ENCODE data around the gene SLC47A1. TPM values are rescaled to one million over a fixed set of nuclear protein-coding genes. Genes with fewer than 3 reads are reported as not detected.
"Not testable (repeated sequence)": the region's sequence is repeated elsewhere in the genome, so short reads cannot be mapped to it uniquely, and the experiment has no call there.

The SLC47A1 gene
- polyA plus RNA-seq, 5 donors, result 0.75 to 2.8 (median 1.3) TPM

DNA sequence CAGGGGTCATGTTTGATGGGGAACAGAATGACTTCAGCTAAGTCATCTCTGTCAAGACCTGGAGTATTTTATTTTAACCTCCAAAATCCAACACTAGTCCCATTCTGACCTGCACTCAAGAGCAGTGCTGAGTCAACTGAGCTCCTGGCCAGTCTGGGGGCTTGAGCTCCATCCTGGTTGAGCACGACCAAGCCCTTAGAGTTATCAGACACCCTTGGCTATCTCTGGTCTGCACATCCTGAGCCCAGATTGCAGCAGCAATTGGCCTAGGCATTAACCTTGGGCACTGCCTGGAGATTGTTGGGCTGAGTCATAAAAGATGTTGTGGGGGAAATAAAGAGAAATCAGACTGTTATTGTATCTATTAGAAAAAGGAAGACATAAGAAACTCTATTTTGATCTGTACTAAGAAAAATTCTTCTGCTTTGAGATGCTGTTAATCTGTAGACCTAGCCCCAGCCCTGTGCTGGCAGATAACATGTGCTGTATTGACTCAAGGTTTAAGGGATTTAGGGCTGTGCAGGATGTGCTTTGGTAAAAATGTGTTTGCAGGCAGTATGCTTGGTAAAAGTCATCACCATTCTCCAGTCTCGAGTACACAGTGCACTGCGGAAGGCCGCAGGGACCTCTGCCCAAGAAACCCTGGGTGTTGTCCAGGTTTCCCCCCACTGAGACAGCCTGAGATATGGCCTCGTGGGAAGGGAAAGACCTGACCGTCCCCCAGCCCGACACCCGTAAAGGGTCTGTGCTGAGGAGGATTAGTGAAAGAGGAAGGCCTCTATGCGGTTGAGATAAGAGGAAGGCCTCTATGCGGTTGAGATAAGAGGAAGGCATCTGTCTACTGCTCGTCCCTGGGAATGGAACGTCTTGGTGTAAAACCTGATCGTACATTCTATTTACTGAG lies 14.0 kb upstream of the SLC47A1 start:
- DNase-seq, result not testable (repeated sequence)

DNA sequence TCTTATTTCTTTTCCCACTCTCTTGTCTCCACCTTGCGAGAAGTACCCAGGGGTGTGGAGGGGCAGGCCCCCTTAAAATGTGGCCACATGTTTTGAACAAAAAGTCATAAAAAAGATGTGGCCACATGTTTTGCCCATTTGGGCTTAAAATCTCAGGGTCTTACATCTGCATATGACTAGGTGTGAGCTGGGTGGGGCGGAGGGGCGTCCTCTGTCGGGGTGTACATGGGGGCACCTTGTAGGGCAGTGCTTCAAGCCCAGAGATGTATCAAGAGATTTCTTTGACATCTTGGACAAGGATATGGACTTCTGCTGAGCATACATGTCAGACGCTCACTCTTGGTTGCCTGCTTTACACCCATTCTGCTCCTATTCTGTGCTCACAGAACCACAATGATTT lies 13.0 kb upstream of the SLC47A1 start:
- DNase-seq, result no peak

DNA sequence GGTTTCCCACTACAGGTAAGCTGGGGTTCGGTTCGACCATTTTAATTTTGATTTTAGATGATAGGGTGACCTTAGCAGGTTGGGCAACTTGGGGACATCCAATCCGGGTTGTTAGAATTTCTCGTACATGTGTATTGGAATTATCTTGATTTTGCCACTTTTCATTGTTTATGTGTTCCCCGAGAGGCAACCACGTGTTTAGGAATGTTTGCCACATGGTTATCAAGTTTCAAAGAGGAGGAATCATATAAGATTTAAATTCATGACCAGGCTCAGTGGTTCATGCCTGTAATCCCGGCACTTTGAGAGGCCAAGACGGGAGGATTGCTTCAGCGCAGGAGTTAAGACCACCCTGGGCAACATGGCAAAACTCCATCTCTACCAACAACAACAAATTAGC lies 10.0 kb upstream of the SLC47A1 start:
- no peak for DNase-seq

DNA sequence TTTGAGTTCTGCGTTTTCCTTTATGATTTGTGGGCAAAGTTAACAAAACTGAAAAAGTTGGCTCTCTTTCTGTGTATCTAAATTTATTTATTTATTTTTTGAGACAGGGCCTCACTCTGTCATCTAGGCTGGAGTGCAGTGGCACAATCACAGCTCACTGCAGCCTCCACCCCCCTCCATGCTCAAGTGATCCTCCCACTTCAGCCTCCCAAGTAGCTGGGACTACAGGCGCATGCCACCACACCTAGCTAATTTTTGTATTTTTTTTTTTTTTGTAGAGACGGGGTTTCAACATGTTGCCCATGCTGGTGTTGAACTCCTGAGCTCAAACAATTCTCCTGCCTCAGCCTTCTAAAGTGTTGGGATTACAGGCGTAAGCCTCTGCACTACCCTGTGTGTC lies 6.7 kb upstream of the SLC47A1 start:
- DNase-seq, result not testable (repeated sequence)

DNA sequence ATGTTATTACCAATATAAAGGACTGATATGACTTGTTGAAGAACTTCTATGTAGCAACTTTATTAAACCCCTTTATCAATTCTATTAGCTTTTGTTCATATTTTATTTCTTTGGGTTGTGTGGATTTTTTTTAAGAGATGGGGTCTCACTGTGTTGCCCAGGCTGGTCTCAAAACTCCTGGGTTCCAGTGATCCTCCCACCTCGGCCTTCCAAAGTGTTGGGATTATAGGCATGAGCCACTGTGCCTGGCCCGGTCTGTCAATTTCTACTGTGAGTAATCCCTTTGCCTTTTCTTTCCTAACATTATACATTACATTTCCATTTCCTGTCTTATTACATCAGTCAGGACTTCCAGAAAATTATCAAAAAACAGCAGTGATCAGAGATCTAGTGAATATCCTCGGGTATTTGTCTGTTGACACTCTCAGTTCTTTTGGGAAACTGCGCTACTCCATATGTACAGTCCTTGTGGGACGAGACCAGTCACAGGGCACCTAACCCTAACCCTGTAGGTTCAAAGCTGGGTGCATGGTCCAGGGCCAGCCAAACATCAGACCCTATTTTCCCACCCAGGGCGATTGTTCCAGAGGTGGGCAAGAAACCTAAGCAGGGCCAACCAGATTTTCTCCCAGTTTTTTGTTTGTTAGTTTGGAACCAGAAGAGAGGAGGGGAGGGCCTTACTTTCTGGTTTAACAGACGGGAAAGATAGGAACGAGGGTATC lies 1.7 kb upstream of the SLC47A1 start:
- no peak for DNase-seq

DNA sequence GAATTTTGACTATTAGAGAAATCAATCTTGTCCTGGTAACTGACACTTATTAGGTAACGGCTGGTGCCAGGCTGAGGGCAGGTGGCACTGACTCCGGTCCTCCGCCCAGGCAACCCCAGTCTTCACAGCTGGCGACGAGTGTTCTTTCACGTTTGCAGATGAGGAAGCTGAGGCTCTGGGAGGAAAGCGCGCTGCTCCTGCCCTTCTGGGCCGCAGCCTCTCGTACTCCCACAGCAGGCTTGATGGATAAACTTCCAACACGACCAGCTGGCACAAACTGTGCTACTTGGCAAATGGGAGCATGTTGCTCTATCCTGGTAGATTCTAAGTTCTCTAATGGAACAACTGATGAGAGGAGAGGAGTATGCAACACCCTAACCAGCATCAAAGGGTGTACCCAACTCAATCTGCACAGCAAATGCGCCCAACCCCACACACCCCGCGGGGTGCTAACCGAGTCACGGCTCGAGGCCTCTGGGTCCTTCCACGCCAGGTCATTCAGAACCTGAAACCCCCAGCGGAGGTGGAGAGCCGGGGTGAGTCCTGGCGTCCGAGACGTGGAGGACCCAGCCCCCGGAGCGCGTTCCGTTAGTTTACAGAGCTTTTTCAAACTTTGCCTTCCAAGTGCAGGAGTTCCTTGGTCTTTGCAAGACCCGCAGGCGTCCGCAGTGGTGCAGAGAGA lies 477 bp upstream of the SLC47A1 start:
- no peak for DNase-seq

DNA sequence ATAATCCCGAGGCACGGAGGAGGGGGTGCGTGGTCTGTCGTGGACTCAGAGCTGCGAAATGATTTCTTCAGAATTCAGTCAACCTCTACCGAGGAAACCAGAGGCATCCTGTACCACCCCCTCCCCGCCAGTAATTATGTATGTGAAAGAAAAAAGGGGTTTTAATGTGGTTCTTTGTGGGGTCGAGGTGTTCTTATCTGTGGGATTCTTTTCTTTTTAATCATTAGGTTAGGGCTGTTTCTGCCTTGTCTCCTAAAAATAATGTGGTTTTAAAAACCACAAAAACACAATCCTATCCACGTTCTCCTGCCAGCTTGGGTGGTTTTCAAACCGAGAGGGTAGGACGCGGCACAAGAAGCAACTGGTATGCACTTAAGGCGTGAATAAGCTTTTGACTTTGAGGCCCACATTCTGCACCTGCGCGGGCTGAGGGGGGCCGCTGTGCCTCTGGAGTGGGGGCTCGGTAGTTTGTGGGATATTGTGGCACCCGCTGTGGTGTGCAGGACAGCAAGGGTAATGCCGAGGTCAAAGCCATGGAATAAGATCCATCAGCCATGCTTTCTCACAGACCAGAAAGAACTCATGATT lies 1.0 kb downstream of the SLC47A1 start:
- DNase-seq, result no peak

DNA sequence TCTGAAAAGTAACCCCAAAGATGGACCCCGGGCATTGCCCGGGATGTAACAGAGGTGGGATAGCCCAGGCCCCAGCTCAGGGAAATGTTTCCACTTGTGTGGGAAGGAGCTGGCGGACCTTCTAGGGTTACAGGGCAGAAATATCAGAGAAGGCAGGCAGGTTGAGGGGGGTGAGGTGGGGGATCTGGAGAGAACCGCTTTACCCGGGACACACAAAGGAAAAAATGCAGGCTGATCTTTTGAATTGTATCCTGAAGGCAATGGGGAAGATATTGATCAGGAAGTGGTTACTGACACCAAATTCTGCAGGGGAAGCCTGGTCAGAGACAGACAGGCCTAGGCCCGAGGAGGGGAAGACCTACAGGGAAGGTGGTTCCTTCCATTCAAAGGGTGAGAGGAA lies 3.5 kb downstream of the SLC47A1 start:
- no peak for DNase-seq

DNA sequence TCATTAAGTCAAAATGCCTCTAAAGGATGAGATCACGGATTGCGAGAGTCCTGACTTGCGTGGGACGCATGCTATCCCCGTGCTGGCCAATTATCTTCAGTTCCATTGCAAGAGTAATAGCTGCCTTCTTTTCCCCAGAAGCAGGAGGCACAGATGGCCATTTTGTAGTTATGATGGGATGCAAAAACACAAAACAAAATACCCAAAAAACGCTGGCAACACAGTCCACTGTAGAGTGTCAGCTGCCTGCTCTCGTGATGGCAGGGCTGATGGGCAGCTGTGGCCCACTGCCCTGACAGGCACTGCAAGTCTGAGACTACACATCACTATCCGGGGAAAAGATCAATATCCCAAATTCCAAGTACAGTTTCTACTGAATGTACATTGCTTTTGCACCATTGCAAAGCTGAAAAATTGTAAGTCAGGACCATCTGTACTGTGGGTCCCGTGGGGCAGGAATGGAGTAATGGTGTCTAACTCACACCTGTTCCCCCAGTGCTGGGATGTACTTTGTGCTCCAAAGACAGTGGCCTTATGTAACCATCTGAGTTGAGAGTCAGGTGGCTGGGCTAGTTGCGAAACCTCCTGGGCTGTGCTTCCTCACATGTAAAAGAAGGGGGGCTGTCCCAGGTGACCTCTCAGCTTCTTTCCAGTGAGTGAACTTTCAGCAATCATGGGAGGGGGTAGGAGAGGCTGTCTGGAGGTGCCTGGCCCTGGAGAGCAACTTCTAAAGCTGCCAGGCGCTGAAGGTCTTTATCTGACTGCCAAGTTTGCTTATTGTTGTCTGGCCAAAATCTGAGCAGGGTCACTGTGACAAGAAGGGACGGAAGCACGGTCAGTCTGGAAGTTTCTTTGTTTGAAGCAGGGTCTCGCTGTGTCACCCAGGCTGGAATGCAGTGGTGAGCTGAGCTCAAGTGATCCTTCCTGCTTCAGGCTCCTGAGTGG lies 4.7 kb downstream of the SLC47A1 start:
- no peak for DNase-seq

DNA sequence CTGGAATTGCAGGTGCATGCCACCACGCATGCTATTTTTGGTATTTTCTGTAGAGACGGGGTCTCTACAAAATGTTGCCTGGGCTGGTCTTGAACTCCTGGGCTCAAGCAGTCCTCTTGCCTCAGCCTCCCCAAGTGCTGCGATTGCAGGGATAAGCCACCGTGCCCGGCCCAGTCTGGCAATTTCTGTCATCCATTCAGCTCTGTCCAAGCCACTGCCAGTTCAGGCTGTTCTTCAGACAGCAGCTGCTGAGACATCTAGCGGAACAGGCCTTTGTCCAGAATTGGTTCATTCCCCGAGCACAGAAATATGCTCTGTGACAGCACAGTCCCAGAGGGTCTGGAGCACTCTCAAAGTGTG lies 5.4 kb downstream of the SLC47A1 start:
- no peak for DNase-seq

DNA sequence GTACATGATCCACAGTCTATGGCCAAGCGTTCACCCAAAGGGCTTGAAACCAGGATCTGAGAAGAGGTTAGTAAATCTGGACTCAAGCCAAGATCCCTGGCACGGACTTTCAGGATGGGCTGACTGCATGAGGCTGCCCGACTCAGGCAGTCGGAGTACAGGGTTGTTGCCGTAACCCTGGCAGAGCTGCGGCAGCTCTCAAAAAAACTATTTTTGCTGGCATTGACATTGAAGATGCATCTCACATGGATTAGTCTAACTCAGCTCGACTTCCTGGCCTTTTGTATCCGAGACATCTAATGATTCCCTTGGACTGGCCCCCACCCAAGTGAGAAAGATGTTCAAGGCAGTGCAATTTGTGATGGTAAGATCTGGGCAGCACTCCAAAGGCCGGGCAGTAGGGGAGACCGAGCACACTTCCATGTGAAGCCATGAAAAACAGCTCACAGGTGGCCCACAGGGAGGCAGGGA lies 6.2 kb downstream of the SLC47A1 start:
- no peak for DNase-seq

DNA sequence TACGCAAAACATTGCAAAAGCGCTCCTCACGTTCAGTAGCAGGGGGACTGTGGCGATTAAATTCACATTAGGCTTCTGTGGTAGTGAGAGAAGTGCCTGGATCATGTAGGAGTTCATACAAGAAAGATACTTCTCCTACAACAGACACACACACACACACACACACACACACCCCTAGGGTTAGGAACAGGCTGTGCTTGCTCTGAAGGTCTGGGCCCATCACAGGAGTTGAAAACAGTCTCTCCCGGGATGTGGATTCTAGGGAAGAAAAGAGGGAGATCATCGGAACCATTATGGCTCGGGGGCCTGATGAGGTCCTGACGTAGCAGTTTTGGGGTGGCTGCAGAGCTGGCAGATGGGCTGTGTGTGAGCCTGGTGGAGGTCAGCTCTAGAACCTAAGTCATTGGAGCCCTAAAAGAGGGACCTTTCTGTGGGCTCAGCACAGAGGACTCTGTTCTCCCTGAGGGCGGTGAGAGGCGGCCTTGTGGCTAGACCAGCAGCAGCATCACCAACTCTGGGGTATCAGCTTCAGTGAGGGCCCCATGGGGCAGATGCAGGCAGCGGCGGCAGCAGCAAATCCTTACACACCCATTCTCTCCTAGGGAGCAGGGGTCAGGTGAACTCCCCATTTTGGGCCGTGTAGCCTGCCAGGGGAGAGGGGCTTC lies 7.2 kb downstream of the SLC47A1 start:
- no peak for DNase-seq

DNA sequence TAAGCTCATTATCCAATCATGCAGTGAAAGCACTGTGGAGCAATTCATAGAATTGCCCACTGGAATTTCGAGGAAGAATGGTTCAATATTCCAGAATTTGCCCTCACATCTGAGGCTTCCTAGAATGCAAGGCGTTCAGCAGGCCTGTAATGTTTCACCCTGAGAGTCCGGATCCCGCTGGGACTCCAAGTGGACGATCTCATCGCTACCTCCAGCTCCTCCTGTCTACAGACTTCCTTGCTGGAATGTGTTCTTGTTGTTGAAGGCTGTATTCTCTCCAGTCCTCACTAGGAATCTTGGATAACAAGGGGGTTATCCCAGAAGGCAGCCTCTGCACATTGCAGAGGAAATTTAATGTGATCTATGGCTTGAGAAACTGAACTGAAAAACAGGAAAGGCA lies 7.8 kb downstream of the SLC47A1 start:
- DNase-seq, result no peak

DNA sequence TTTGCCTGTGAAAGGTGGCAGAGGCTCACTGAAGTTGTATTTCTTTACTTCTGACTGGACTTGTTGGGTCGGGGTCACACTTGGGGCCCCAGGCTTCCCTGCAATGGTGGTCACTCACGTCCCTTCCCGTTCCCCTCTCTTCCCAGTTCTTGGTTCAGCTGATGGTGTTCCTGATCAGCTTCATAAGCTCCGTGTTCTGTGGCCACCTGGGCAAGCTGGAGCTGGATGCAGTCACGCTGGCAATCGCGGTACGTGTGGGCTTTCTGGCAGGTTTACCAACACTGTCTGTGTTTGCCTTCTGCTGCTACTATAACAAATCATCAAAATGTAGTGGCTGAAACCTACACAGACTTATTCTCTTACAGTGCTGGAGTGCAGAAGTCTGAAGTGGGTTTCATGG lies 8.6 kb downstream of the SLC47A1 start:
- no peak for DNase-seq

DNA sequence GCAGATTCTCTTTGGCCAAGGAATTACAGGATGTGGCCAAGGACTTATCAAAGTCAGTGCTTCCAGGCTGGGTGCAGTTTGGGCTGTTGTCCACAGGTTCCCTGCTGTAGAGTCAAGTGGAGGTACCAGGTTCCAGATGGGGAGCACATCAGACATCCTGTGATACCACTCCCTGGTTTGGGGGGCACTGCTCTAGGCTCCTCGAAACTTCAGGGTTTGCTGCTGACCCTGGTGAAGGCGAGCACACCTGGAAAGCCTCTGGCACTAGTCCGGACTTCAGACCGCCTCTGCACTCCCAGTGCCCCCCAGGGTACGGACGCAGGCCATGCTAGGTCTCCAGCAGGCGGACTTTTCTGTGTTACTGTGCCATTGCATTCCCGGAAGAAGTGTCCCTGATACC lies 10.7 kb downstream of the SLC47A1 start:
- DNase-seq, result no peak

DNA sequence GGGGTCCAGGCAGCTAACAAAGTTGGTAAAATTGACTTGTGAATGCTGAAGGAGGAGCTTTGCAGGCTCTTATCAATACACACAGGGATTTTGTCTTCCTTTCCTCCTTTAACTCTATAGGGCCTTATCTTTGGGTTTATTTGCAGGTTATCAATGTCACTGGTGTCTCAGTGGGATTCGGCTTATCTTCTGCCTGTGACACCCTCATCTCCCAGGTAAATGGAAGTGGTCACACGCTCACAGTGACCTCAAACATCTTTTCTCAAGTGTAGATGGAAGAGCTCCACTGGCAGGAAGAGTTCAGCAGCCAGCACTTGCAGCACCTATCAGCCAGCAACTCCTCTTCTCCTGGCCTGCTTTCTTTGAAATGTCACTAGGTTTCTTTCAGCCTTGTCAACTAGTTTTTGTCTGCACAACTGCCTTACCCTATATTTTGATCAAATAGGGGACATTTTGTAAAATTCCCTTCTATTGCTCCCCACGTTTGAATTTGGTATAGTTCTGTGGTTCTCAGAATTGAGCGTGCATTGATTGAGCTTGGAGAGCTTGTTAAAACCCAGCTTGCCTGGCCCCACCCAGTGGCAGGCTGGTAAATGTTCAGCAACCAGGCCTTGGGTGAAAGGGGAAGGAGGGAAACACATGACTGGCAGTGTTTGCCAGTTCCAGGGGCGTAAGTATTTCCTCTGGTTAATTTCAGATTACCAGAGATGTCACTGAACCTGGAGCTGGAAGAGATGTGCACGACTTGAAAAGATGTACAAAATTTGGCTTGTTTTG lies 12.8 kb downstream of the SLC47A1 start:
- no peak for DNase-seq

DNA sequence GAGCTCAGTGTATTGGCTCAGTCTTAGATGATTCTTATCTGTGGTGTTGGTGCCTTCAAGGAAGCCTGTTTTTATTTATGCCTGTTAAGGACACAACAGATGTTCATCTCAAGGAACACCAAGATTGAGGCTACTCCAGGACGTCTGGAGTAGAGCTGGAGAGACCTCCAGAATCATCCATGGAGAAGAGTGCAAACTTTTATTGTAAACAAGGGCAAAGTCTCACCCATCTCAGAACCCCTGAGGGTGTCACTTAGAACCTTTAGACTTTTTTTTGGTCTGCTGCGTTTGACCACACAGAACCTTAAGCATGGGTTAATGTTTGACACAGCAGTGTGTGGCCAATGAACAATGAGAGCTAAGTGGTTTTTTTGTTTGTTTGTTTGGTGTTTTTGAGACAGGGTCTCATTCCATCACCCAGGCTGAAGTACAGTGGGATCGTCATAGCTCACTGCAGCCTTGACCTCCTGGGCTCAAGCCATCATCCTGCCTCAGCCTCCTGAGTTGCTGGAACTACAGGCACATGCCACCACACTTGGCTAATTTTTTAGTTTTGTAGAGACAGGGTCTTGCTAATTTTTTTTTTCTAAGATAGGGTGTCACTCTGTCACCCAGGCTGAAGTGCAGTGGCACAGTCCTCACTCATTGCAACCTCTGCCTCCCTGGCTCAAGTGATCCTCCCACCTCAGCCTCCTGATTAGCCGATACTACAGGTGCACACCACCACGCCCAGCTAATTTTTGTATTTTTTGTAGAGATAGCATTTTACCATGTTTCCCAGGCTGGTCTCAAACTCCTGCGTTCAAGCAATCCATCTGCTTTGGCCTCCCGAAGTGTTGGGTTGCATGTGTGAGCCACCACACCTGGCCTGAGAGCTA lies 16.3 kb downstream of the SLC47A1 start:
- DNase-seq, result no peak

DNA sequence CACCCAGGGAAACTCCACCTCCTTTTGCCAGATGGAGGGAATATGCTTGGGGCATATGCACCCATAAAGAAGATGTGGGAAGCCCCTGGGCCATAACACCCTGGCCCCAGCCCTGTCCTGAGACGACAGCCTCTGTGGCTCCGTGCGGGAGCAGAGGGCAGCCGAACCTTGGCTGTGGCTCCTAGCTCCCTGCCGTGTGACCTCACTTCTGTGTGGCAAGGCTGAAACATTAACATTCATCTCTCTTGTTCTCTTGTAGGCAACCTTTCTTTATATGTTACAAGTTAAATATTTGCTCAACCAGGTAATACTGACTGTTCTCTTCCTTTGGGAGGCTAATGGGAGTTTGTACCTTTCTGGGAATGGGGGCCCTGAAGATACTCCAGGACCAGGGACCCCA lies 17.5 kb downstream of the SLC47A1 start:
- no peak for DNase-seq
